ENCODE results near the gene PCSK6. TPM values are rescaled to one million over a fixed set of nuclear protein-coding genes. Genes with fewer than 3 reads are reported as not detected.

PCSK6 gene
- total RNA-seq = 0.17 TPM in 1 of 2 replicates, not detected in the other

DNA sequence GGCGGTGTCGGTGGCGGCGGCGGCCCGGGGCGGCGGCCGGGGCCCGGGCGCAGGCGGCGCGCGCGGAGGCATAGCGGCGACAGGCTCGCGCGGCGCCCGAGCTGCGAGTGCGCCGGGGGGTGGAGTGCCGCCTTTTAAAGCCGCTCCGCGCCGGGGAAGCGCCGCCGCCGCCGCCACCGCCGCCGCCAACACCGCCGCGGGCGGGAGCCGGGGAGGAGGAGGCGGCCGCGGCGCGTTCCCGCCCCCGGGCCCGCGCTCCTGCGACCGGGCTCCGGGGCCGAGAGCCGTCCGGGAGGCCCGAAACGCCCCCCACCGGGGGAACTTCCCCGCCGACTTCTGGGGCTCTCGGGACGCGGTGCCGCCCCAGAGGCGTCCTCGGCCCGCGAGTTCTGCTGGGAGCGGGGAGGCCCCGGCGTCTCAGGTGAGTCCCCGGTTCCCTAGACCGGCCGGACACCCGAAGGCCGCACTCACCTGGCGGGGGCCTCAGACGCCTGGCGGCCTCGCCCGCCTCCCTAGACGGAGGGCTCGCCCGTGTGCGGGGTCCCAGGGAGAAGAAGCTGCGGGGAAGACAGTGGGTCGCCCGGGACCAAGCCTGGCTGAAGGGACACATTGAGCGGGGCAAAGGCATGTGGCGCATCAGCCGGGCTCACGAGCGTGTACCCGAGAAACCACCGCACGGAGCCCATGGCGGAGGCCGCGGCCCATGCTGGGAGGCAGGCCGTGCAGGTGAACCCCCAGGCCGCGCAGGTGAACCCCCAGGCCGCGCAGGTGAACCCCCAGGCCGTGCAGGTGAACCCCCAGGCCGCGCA is at the start of gene PCSK6:
PCSK6 (minus strand) TSS at position 109 of the 809 bp plus-strand sequence; CDS start at position 72, 37 bp downstream.

DNA sequence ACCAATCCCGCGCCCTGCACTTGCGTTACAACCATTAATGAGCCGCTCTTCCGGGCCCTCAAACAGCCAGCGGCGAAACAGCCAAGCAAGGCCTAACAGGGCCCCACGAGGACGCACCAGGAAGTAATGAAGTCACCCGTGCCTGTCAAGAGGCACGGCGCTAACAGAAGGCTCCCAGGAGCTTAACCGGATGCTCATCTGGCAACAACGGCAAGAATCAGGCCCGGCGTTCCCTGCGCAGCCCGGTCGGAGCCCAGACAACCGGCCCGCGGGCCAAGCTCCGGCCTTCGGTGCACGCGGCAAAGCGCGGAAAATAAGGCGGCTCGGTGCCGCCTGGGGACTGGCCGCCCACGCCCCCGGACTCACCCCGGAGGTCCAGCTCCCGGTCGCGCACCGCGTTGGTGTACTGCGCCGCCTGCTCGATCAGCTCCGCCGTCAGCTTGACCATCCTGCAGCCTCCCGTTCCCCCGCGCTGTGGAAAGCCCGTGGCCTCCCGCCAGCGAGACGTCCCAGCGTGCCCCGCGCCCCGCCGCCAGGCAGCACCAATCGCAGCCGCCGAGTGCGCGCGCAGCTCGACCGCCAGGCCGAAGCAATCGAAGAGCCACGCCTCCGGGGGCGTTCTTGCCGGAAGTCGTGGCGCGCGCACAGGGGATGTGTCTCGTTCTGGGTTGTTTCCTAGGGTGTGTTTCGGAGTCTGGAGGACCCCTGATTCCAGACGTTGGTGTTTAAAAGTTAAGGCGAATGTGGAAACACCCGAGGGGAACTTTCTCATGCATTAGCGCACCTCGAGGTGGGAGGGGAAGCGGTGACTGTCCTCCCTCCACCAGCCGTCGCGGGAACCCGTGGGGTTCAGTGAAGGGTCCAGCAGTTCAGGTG is 194.5 kb downstream of the PCSK6 start, which contains the start of gene SNRPA1:
SNRPA1 (minus strand) TSS at position 518 of the 876 bp plus-strand sequence; CDS start at position 448, 70 bp downstream.

DNA sequence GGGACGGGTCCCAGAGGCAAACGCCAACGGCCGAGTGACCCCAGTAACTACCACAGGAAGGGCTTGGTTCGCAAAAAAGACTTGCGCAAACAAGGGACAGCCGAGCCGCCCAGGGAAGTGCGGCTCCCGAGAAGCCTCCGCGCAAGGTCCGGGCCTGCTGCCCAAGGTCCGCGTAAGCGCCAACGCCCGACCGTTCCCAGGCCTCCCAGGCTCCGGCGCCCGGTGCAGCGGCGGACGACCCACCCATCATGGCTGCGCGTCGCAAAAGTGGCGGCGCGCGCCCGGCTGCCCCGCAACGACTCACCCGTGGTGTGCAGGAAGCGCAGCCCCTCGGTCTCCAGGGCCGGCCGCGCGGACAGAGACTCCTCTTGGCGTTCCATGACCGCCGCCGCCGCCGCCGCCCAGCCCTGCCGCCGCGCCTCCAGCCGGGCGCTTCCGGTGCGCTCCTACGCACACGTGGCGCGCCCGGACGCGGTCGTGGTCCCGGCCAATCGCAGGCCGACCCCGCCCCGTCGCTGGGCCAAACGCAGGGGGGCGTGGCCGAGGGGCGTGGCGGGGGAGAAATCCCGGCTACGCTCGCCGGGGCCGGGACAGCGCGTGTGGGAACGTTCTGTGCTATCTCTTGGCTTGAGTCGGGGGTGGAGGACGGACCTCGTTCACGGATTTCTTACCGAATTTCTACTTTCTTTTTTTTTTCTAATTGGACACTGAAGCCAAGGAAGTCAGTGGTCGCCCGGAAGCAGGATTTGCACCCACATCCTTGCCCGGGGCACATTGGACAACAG is 212.3 kb downstream of the PCSK6 start, which contains the start of gene SELENOS:
SELENOS (minus strand) TSS at position 448 of the 785 bp plus-strand sequence; CDS start at position 380, 68 bp downstream.

Other genes starting within 250 kb of the PCSK6 start
- 23.8 and 26.4 TPM in 2 replicates for gene CHSY1, start 237.7 kb downstream of the PCSK6 start, total RNA-seq
- 56.2 and 64.9 TPM in 2 replicates for gene SELENOS, start 212.2 kb downstream of the PCSK6 start, total RNA-seq
- 59.3 and 62.3 TPM in 2 replicates for gene SNRPA1, start 194.5 kb downstream of the PCSK6 start, total RNA-seq
- 16.8 and 35.6 TPM in 2 replicates for gene TM2D3, start 162.7 kb upstream of the PCSK6 start, total RNA-seq
- gene TARS3, start 234.8 kb upstream of the PCSK6 start, total RNA-seq = 4.5 and 4.8 TPM in 2 replicates